HepG2 (cell line): ENCODE measurements around the gene CACNA1F. TPM values are rescaled to one million over a fixed set of nuclear protein-coding genes. Genes with fewer than 3 reads are reported as not detected.

Experiments used
- ATAC-seq: fragments of 200-7000 bp; cut with Tn5 transposase; 3 replicates; pipeline ENCODE4 v1.9.1; 2020; ENCODE audit warnings: mild to moderate bottlenecking, moderate library complexity
- BruUV-seq: library from RNA; stranded (reverse); fragments of 400-500 nt; replicated peaks from 2 replicates; lab custom pipeline; 2021; lab: Mats Ljungman, UMichigan
- CTCF ChIA-PET: fragments of 300-600 bp; formaldehyde crosslinking; extraction: SDS; loops from one replicate; lab custom pipeline; 2021; ENCODE audit warnings: low total read pairs, inconsistent platforms, low intra/inter-chr PET ratio; lab: Yijun Ruan, JAX
- POLR2A ChIA-PET: fragments of 350-600 bp; sonication (Branson Sonifier 250); formaldehyde crosslinking; loops from one replicate; lab custom pipeline; 2020; ENCODE audit warnings: antibody characterized with exemption, inconsistent platforms; lab: Yijun Ruan, JAX
- DNase-seq: peaks from one replicate; pipeline ENCODE4 v3.0.0-alpha.2; 2015; ENCODE audit warnings: low spot score
- FAIRE-seq: peaks from 3 replicates; lab custom pipeline; 2011; peaks lifted over from hg19 to GRCh38; lab: Jason Lieb, UNC
- H2AFZ ChIP-seq: one replicate; pipeline ENCODE4 v1.6.1; 2011; ENCODE audit warnings: low read length, inconsistent platforms
- H3K27ac ChIP-seq: fragments of 300-600 bp; 3 replicates; pipeline ENCODE4 v1.8.0; 2011; ENCODE audit warnings: mixed run types, mild to moderate bottlenecking, mixed read lengths, low read length, inconsistent platforms; ENCODE audit not compliant: insufficient read depth; ENCODE audit errors: extremely low read length
- H3K27me3 ChIP-seq, 2 experiments: fragments of 200-600 bp in 1 of 2; 2 replicates in 1 of 2; 3 replicates in 1 of 2; pipeline versions ENCODE4 v1.6.0 to v1.8.0; 2011; ENCODE audit warnings: low read length in 2 of 2, mild to moderate bottlenecking in 2 of 2, moderate library complexity in 2 of 2, inconsistent platforms in 1 of 2; ENCODE audit not compliant: insufficient read depth in 2 of 2, control insufficient read depth in 1 of 2
- H3K36me3 ChIP-seq, 2 experiments: fragments of 200-600 bp in 1 of 2; replicated peaks in 1 of 2; 2 replicates in 1 of 2; 3 replicates in 1 of 2; pipeline versions ENCODE4 v1.5.1 to v1.8.0; 2011; ENCODE audit warnings: low read length in 2 of 2, inconsistent platforms in 1 of 2; ENCODE audit not compliant: insufficient read depth in 2 of 2, control insufficient read depth in 1 of 2
- H3K4me1 ChIP-seq: 2 replicates; pipeline ENCODE4 v1.5.1; 2012; ENCODE audit warnings: low read length, inconsistent platforms; ENCODE audit not compliant: insufficient read depth
- H3K4me2 ChIP-seq: 2 replicates; pipeline ENCODE4 v1.6.0; 2011; ENCODE audit warnings: low read depth, low read length, inconsistent platforms
- H3K4me3 ChIP-seq, 3 experiments: fragments of 200-600 bp in 1 of 3; sonication (generic), shearing (Covaris generic) in 1 of 3; replicated peaks in 1 of 3; 2 replicates each; pipeline ENCODE4 v1.5.1; 2011 to 2016; ENCODE audit warnings: low read length in 3 of 3, inconsistent platforms in 2 of 3, low read depth in 2 of 3, mild to moderate bottlenecking in 2 of 3, control low read depth in 1 of 3, mixed read lengths in 1 of 3; ENCODE audit not compliant: insufficient read depth in 1 of 3
- H3K79me2 ChIP-seq: one replicate; pipeline ENCODE4 v1.6.1; 2011; ENCODE audit warnings: low read length, inconsistent platforms; ENCODE audit not compliant: insufficient read depth
- H3K9ac ChIP-seq: 2 replicates; pipeline ENCODE4 v1.6.0; 2011; ENCODE audit warnings: mild to moderate bottlenecking, low read depth, low read length, inconsistent platforms; ENCODE audit not compliant: insufficient read depth
- H3K9me3 ChIP-seq: 2 replicates; pipeline ENCODE4 v1.5.1; 2012; ENCODE audit warnings: mild to moderate bottlenecking, low read length
- H4K20me1 ChIP-seq: 2 replicates; pipeline ENCODE4 v1.6.0; 2011; ENCODE audit warnings: inconsistent platforms, mild to moderate bottlenecking, low read length, moderate library complexity; ENCODE audit not compliant: insufficient read depth
- NFYB ChIP-seq: sonication (generic); formaldehyde crosslinking; IDR thresholded peaks from 2 replicates; pipeline ENCODE4 v1.4.0; 2020; ENCODE audit warnings: missing genetic modification reagents
- TBP ChIP-seq: sonication (generic); formaldehyde crosslinking; IDR thresholded peaks from 2 replicates; pipeline ENCODE4 v1.5.0; 2020; ENCODE audit warnings: missing genetic modification reagents
- ZNF253 ChIP-seq: sonication (generic); formaldehyde crosslinking; IDR thresholded peaks from 2 replicates; pipeline ENCODE4 v1.8.0; 2022; ENCODE audit warnings: mild to moderate bottlenecking, missing genetic modification reagents, borderline replicate concordance
- WGBS: methylation state at CpG from one replicate; pipeline ENCODE4 v1.1.6; 2017; ENCODE audit warnings: low lambda C conversion rate; 5-methylcytosine and 5-hydroxymethylcytosine counted together
- in situ Hi-C: cut with HindIII; loops from 2 replicates; pipeline ENCODE4 v1.10.0; 2017; ENCODE audit warnings: low pct_unique_long_range_greater_than_20kb; ENCODE audit not compliant: extremely low pct_ligation_motif_present
- intact Hi-C: fragments of 100-400 bp; cut with micrococcal nuclease; formaldehyde crosslinking; loops from one replicate; pipeline ENCODE4 v1.10.0; 2022; ENCODE audit not compliant: unreplicated experiment
- polyA plus RNA-seq, 8 experiments: library from polyadenylated mRNA; depleted of rRNA in 3 of 8; stranded (reverse) in 7 of 8; unstranded in 1 of 8; fragments of >200 nt; fragmentation: Illumina TruSeq in 4 of 8; extraction: Trizol in 4 of 8; gene quantifications; 2 replicates each; pipeline versions ENCODE4 v1.2.1 to v1.2.3, GENCODE V29; 2011 to 2016; ENCODE audit warnings: low read depth in 4 of 8, missing spikeins in 1 of 8, mixed read lengths in 1 of 8; ENCODE audit not compliant: insufficient read depth in 1 of 8
- total RNA-seq, 5 experiments: library from RNA; depleted of rRNA; stranded (reverse); fragments of >200 nt; fragmentation: Illumina TruSeq; extraction: Trizol; gene quantifications; 2 replicates each; pipeline ENCODE4 v1.2.3, GENCODE V29; 2016; ENCODE audit warnings: low read depth in 1 of 5
- TF ChIP-seq, protein P1 (sequence below): conservative IDR thresholded peaks from 2 replicates; pipeline ENCODE4 v1.6.1; 2018; ENCODE audit warnings: missing genetic modification reagents
- TF ChIP-seq, protein P2 (sequence below): sonication (generic); formaldehyde crosslinking; IDR thresholded peaks from 2 replicates; pipeline ENCODE4 v1.4.0; 2020; ENCODE audit warnings: missing genetic modification reagents
- TF ChIP-seq, protein P3 (sequence below): sonication (generic); formaldehyde crosslinking; IDR thresholded peaks from 2 replicates; pipeline ENCODE4 v1.5.0; 2020; ENCODE audit warnings: missing genetic modification reagents

The CACNA1F gene
- total and polyA plus RNA-seq, 2 of the 13 experiments (the other 11 are each of a cell fraction or from before 2014, with no cell fraction given) = 0.03 TPM; not detected in 1

DNA sequence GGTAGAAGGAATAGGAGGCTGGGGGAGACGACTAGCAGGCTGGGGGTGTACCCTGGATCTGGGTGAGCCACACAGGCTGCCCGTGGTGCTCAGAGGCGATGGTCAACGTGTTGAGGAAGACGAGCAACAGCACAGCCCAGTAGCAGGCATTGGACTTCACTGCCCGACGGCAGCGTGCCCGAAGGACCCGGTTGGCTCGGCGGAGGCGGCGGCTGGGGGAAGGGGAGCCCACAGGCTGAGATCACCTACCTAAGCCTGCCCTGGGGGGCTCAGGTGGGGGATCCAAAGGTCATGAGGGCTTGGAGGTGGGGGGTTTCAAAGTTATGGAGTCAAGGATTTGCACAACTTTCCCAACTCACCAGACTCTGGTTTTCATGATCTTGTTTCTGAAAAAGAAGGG, 7.3 kb downstream of the CACNA1F start:
- CTCF ChIA-PET = no interaction called here
- no TSS peak for BruUV-seq
- Histone ChIP-seq H2AFZ (no peak overlapping the region), H3K27ac (no peak overlapping the region), H3K4me3 (no peak overlapping the region), H3K4me2 (no peak overlapping the region), H3K36me3 (no peaks in the 10 kb centered on the region), H3K9me3 (no peaks in the 10 kb centered on the region), H3K79me2 (no peaks in the 10 kb centered on the region), H3K9ac (no peak overlapping the region), H4K20me1 (no peaks in the 10 kb centered on the region), H3K4me1 (no peaks in the 10 kb centered on the region), H3K27me3 (0 out of 5 replicates have a peak, but pooled peaks cover 0 to 1% of the 10 kb centered on the region in 2 experiments)
- DNase-seq (no peak), FAIRE-seq (no peak), ATAC-seq (no peak)
- POLR2A ChIA-PET = no interaction called here
- TF ChIP-seq, protein P1, sequence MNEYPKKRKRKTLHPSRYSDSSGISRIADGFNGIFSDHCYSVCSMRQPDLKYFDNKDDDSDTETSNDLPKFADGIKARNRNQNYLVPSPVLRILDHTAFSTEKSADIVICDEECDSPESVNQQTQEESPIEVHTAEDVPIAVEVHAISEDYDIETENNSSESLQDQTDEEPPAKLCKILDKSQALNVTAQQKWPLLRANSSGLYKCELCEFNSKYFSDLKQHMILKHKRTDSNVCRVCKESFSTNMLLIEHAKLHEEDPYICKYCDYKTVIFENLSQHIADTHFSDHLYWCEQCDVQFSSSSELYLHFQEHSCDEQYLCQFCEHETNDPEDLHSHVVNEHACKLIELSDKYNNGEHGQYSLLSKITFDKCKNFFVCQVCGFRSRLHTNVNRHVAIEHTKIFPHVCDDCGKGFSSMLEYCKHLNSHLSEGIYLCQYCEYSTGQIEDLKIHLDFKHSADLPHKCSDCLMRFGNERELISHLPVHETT = no peak
- TF ChIP-seq ZNF253 (CRISPR knock-in tag) (no peak), NFYB (CRISPR knock-in tag) (no peak), TBP (no peak)
- TF ChIP-seq, protein P2, sequence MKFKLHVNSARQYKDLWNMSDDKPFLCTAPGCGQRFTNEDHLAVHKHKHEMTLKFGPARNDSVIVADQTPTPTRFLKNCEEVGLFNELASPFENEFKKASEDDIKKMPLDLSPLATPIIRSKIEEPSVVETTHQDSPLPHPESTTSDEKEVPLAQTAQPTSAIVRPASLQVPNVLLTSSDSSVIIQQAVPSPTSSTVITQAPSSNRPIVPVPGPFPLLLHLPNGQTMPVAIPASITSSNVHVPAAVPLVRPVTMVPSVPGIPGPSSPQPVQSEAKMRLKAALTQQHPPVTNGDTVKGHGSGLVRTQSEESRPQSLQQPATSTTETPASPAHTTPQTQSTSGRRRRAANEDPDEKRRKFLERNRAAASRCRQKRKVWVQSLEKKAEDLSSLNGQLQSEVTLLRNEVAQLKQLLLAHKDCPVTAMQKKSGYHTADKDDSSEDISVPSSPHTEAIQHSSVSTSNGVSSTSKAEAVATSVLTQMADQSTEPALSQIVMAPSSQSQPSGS = no peak
- TF ChIP-seq, protein P3, sequence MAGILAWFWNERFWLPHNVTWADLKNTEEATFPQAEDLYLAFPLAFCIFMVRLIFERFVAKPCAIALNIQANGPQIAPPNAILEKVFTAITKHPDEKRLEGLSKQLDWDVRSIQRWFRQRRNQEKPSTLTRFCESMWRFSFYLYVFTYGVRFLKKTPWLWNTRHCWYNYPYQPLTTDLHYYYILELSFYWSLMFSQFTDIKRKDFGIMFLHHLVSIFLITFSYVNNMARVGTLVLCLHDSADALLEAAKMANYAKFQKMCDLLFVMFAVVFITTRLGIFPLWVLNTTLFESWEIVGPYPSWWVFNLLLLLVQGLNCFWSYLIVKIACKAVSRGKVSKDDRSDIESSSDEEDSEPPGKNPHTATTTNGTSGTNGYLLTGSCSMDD (CRISPR knock-in tag) = no peak
- intact Hi-C loops = no loop called here
- WGBS = 95% methylated on average over 4 of the region's 14 CpGs
- in situ Hi-C loops = no loop called here
